ENCODE results near the gene CKLF.
A peak's percentile ranks its signal among the peaks of the same experiment; 100 is the strongest.

CKLF gene

DNA sequence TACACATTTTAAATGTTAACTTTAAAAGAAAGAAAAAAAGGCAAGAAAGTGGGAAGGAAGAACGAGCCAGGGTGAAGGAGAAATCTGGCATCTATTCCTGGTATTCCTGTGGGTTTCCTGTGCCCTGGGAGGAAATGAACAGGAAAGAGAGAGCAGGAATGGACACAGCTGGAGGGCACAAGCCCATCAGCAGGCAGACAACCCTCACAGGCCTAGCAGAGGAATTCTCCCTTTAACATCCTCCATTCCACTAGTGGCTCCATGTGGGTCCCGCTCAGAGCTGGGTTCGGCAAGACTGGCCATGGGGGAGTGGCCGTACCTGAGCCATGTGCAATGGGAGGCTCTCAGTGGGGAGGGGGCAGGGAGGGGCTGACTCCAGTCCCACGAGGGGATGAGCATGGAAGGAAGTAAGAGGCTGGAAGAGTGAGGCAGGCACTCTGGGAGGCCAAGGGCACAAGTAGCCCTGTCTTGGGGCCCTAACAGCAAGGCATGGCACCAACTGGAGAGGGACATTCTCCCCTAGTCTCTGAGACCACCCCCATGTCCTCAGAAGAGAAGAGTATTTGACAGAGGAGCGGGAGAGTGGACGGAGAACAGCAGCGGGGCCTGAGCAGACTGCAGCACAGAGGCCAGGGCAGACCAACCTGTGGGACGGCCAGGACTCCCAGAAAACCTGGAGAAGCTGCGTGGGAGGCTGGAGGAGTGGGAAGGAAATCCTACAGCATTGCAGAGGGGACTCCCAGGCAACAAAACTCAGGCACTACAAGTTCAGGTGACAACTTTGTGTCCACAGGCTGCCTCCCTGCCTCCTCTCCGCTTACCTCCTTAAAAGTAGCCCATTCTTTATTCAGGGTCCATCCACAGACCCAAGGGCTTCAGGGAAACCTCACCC is 32.6 kb upstream of the CKLF start:
- no peak for DNase-seq

DNA sequence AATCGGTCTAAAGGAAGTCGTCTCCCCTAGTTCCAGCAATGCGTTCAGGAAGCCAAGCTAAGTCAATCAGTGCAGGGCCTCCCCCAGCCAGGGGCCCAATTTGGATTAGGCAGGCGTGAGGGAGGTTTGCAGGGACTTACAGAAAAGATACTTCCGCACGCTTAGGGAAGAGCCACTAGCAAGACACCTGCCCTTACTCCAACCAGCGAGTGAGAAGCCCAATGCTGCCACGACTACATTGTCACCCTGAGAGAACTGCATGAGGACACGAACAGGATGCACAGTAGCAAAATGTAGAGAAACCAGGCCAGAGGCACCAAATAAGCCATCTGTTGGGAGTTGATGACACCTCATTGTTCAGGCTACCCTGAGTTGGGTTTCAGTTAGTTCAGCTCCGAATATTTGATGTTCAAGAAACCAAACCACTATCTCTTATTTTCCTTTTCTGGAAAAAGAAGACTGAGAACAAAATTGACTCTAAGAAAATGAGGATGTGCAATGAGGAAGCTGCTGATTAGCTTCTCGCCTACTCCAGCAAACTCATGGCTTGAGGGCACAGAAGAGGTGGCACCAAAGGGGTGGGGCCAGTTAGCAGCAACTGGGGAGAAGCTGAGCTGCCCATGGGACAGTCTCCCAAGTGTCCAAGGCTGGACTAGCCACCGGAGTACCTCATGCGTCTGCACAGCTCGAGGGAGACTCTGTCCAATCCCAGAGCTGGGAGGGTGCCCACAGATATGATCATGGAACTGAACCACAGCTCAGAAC is 31.8 kb upstream of the CKLF start:
- peak; percentile 22 for DNase-seq

DNA sequence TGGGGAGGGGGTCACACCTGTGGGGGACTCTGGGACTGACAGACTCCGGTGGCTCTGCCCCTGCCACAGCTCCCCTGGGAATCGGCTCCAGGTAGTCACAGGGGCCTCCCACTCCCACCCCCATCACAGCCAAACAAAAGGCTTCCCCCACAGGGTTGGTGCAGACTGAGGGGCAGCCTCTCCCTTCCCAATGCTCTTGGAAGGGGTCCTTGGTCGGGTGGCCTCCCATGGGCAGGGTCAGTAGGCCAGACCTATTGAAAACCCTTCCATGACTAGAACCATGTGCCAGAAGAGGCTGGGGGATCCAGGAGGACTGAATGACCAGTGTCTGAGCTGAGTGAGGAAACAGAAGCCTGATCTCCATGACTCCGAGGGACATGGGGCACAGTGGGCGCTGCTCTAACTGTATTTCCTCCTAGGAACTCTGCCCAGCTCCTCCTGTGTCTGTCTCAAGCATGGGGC is 31.1 kb upstream of the CKLF start:
- DNase-seq, result no peak

DNA sequence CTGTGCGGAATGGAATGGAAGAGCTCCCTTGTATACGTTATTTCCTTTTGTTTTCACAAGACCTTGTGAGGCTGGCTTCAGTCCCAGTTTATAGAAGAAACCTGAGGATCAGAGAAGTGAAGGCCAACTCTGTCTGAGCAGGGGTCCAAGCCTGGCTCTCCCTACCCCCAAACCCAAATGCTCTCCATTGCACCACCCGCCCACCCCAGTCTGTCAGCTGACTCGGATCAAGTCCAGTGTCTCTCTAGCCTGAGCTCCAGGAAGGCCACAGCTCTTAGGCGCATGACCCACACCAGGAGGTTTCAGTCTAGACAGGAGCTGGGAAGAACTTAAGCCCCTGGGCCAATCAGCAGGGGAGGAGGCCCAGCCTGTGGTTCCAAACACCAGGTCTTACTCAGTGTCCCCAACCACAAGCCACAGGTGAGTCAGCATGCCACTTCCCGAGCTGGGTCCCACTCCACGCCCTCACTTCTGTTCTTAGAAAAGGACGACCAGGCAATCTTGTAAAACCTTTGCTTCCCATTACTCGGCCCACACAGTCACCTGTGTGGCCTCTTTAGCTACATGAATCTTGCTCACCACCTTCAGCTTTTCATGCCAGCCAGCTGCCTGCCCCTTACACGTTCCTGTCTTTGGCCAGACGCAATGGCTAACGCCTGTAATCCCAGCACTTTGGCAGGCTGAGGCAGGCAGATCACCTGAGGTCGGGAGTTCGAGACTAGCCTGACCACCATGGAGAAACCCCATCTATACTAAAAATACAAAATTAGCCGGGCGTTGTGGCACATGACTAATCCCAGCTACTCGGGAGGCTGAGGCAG is 30.2 kb upstream of the CKLF start:
- peak; percentile 96 for DNase-seq

DNA sequence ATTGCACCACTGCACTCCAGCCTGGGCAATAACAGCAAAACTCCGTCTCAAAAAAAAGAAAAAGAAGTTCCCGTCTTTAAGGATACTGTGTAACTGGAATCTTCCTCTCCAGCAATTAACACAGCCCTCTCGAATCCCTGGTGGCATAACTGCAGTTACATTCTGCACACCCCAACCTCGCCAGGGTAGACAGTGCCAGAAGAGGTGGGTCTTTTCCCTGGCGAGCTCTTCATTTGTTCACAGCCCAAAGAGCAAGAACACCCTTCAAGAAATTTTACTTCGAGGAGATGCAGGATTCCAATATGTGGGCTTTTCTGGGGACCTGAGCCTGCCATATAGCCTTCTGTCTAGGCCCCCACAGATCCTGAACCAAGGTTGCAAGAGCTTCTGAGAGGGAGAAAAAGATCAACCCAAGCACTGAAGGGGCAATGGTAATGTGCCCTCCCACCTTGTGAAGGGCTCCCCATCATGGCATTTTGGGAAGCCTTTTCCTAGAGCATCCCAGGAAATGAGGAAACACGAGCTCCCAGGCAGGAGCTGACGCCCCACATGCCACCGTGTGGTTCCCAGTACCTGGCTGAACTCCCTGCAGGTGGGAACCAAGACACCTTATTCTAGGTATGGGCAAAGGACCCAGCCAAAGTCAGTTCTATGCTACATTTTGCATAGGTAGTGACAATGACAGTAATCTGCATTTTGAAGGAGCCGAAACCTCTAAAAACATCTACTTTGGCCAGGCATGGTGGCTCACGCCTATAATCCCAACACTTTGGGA is 29.4 kb upstream of the CKLF start:
- no peak for DNase-seq

DNA sequence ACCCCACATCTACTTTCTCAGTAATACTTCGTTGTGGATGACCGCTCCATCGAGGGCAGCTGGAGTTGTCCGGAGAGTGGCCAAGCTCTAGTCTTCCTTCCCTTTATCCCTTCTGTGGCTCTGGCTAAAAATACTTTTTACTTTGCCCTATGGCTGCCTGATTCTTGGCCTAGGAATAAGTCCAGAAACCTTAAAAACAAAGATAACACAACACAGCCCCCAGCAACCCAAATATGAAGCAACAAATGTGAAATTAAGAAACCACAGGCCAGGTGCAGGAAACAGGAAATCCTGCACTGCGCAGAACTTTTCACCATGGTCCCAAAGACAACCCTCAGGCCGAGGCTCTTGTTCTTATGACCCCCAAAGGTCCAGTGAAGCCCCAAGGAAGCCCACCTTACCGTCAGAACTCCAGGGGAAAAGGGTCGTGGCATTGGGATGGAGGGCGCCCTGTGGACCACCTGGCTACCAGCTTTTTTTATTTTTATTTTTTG is 28.5 kb upstream of the CKLF start:
- no peak for DNase-seq

DNA sequence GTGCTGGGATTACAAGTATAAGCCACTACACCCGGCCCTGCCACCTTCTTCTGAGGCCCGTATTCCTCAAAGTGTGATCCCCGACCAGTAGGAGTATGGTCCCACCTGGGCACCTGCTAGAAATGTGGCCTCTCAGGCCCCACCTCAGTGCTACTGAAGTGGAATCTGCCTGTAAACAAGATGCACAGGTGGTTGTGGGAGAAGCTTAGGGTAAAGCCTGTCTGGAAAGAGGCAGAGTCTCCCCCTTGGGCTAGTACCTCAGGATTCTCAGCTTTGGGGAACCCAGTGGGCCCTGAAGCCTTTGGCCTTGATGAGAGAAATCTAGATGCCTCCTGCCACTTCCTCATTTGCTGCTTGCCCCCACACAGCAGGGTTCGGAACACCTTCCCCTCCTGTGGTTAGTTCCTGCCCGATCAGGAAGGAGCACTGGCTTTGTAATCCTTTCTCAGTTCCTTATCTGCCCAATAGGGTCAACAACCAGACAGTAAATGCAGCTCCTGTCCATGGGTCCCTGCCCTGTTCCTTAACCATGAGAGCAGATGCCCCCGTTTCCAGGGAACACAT is 27.7 kb upstream of the CKLF start:
- DNase-seq, result peak; percentile 34

DNA sequence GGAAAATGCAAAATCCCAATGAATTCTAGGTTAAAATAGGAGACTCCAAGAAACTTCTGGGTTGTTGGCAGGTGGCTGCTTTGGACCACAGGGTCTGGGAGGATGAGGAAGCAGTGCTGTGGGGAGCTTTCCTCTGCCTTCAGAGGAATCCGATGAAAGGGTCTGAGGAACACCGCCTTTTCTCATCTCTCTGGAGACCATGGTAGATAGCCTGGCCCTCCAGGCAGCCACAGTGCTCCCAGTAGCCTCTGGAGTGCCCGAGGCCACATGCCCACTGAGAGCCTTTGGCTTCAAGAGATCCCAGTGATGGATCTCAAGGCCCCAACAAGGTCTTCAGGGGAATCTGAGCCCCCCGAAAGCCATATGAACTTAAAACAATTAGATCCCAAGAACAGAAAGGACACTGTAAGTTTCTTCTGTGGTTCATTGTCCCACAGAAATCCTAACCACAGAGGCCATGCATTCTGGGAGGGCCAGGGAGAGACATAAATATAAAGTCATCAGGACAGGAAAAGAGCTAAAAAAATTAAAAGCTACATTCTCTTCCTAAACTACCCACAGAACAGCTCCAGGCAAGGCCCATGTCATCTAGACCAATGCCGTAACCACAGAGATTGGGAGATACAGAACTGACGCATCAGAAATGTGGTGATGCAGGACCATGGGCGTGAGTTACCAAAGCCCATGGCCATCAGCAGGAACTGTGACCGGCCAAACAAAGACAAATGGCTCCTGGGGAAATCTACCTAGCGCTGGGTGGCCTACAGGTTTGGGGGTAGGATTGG is 26.8 kb upstream of the CKLF start:
- no peak for DNase-seq

DNA sequence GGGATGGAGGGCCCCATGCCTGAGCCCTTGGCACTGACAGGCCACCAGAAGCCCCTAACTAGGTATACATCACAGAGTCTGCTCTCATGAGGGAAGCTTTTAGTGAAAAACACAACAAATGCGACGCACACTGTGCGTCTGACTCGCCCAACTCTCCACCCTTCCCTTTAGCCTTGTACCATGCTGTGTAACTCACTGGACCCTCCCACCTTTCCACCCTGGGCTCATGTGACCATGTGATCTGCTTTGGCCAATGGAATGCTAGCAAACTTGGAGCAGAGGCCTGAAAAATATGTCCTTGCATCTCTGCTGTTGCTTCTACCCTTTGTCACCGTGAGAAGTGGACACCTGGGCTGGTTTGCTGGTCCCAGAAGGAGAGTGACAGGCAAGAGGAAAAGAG is 24.1 kb upstream of the CKLF start:
- no peak for DNase-seq

DNA sequence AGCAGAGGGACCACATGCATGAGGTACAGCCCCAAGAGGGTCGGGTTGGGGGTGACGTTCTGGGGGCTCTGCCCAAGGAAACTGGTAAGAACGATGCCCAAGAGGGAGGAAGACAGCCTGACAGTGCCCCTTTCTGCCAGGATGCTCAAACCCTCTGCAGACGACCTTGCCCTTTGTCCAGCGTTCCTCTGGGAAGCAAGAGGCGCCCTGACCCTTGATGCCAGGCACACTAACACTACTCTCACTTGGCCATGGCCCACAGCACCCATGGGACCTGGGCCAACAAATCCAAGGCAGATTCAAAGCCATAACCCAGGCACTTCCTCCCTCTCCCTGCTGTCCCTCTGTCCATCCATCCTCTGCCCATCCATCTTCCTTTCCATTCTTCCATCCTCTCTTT is 22.9 kb upstream of the CKLF start:
- no peak for DNase-seq

DNA sequence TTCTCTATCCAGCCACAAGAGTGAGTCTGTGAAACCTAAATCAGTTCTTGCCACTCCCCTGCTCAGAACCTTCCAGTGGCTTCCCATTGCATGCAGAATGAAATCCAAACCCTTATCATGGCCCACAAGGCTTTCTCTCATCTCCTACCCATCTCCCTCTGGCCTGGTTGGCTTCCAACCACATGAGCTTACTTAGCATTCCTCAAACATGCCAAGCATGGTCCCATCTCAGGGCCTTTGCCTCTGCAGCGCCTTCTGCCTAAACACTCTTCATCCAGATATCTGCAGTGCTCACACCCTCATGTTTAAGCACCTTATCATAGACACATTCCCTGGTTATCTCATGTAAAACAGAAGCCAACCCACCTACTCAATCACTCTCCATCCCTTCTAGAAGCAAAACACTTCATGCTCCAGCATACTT is 18.0 kb upstream of the CKLF start:
- DNase-seq, result no peak

DNA sequence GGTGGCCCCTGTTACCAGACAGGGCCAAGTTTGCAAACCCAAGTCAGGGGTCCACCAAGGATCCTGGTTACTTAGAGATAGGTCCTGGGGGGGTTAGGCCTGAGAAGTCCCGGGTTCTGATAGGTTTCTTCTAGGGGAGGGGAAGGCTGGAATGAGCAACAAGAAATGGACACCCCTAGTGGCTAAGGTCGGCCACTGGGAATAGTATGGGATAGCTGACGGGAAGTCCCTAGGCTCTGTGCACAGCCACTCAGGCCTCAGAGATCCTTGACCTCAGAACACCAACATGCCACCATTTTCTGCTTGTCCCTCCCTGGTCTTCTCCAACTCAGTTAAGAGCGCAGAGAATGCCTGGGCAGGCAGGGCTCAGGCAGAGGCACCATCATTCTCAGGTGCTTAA is 15.9 kb upstream of the CKLF start:
- no peak for DNase-seq

DNA sequence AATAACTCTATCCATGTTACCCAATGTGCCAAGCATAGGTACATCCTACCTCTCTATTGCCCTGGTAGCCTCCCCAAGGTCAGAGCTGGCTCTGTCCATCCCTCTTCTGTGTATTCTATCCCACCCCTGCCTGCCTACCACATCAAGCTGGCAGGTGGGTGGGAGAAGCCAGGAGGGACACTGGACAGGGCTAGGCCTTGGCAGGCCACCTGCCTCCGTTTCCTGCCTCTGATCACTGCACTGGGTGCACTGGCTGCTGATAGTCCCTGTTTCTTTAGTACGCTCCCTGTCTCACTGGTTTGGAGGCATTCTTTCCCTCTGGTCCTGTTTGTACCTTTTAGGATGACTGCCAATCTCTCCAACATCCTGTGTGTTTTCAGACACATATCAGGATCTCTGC is 15.1 kb upstream of the CKLF start:
- no peak for DNase-seq

DNA sequence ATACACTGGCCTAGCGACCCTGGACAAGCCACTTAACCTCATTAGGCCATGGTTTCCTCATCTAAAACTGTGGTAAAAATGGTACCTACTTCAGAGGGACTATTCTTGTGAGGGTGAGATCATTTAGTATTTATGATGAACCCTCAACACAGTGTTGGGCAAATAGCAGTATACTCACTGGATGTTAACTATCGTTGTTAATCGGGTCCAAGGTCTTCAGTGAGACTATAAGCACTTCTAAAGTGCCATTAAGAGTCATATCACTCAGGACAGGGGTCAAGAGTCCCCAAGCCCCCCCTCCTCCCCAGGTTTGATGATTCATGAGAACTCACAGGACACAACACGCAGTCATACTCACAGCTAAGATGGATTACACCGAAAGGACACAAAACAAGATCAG is 13.5 kb upstream of the CKLF start:
- DNase-seq, result no peak

DNA sequence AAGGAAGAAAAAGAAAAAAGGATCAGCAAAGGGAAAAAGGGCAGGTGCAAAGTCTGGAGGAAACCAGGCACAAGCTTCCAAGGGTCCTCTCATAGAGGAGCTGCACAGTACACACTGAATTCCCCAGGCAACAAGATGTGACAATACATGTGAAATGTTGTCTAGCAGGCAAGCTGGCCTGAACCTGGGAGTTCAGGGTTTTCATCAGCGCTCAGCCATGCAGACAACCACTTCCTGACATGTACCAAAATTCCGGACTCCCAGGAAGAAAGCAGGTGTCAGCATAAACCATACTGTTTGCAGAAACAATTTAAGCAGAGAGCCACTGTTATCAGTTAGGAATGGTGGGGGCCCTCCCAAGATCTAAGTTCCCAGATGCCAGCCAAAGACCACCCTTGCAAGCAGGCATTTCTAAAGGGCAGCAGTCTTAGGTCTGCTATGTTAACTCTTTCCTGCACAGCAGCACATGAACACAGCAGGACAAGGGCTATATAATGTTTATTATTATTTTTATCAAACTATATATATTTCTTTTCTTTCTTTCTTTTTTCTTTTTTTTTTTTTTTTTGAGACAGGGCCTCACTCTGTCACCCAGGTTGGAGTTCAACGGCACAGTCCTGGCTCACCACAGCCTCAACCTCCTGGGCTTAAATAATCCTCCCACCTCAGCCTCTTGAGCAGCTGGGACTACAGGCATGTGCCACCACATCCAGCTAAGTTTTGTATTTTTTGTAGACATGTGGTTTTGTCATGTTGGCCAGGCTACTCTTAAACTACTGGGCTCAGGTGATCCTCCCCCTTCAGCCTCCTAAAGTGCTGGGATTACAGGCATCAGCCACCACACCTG is 12.5 kb upstream of the CKLF start:
- DNase-seq, result no peak

DNA sequence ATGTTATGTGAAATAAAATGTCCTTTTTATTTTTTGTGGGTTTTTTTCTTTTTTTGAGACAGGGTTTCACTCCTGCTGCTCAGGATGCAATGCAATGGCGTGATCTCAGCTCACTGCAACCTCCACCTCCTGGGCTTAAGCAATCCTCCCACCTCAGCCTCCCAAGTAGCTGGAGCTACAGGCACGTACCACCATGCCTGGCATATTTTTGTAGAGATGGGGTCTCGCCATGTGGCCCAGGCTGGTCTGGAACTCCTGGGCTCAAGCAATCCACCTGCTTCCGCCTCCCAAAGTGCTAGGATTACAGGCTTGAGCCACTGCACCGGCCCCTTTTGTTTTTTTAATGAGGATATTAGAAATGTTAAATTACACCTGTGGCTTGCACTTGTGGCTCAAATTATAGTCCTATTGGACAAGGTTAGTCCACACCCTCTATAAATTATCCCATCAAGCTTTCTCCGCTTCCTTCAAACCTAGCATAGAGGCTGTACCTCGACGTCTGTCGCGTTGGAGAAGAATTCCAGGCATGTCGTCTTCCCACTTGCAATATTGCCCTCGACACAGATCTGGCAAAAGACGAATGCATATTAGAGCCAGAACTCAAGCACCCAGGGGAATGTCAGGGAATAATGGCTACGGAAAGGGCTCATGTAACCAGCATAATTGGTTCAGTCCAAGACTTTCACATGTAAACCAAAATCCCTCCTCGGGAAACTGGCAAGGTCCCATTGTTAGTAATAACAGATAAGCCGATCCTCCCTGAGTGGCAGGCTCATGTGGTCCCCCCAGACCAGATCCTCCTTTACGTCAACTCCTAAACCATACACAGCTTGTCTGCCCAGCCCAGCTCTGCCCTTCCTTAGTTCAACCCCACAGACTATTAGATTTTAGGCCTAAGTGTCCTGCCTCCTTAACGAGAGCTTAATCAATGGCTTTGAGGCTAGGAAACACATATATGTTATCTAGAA is 10.7 kb upstream of the CKLF start:
- no peak for DNase-seq

DNA sequence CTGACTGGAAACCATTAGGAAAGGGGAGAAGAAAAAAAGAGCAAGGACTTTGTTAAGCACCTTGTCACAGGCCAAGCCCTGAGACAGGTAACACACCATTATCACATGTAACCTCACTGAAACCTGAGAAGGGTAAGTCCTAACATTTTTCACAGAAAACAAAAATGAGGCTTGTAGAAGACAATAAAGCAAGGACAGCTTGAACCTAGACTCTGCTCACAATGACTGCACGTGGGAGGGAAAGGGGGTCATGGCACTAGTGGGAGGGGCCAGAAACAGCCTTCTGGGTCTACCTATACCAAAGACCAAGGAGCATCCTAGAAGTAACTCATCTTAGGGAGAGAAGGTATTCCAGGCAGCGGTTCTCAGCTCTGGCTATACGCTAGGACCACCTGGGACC is 10.0 kb upstream of the CKLF start:
- no peak for DNase-seq

DNA sequence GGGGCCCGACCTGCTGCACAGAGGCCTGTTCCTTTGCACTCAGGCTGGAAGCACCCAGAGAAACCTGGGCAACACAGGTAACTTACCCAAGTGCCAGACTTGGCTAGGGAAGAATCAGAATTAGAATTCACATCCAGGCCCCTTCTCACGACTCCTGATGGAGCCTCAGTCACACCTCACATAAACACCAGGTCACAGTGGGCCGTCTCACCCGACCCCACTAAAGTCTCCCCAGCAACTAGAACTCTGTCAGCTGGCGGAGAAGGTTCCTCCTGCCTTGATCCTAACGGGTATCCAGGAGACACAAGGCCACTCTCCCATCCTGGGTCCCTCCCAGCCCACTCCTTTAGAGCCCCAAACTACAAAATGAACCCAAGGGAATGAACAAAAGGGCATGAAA is 8.8 kb upstream of the CKLF start:
- DNase-seq, result no peak
